HL-60 (cell line): ENCODE results near the gene AFAP1.
"Not testable (repeated sequence)": the region's sequence is repeated elsewhere in the genome, so short reads cannot be mapped to it uniquely, and the experiment has no call there.

ENCODE experiments used
- DNase-seq, 2 experiments: peaks; one replicate each; pipeline ENCODE4 v3.0.0-alpha.2; 2010 to 2020; ENCODE audit warnings: low read depth in 1 of 2, low spot score in 1 of 2
- H3K27ac ChIP-seq: fragments of 250-450 bp; sonication (Bioruptor Pico); replicated peaks from 2 replicates; pipeline ENCODE4 v1.5.1; 2020; ENCODE audit warnings: mild to moderate bottlenecking, moderate library complexity
- H3K27me3 ChIP-seq: fragments of 250-450 bp; sonication (Bioruptor Pico); 2 replicates; pipeline ENCODE4 v1.5.1; 2021; ENCODE audit warnings: mild to moderate bottlenecking, moderate library complexity; ENCODE audit not compliant: insufficient read depth, poor library complexity, severe bottlenecking
- H3K4me3 ChIP-seq: replicated peaks from 2 replicates; pipeline ENCODE4 v1.5.1; 2011; ENCODE audit warnings: mild to moderate bottlenecking, control low read depth, low read length; ENCODE audit not compliant: insufficient read depth
- CTCF ChIP-seq: IDR thresholded peaks from one replicate; pipeline ENCODE4 v1.5.1; 2011; ENCODE audit warnings: low read length, control low read depth, inconsistent platforms; ENCODE audit not compliant: insufficient read depth
- GABPA ChIP-seq: IDR thresholded peaks from 2 replicates; pipeline ENCODE4 v1.6.1; 2012; ENCODE audit warnings: low read depth
- POLR2AphosphoS5 ChIP-seq: IDR thresholded peaks from 2 replicates; pipeline ENCODE4 v1.6.1; 2012; ENCODE audit warnings: low read depth
- REST ChIP-seq: IDR thresholded peaks from 2 replicates; pipeline ENCODE4 v1.6.1; 2012; ENCODE audit warnings: low read depth; ENCODE audit not compliant: insufficient replicate concordance
- SPI1 ChIP-seq: IDR thresholded peaks from 2 replicates; pipeline ENCODE4 v1.6.1; 2012; ENCODE audit warnings: low read depth, mild to moderate bottlenecking, borderline replicate concordance

AFAP1 gene

GRCh38 chr4:7924163-7924562 lies 15.5 kb downstream of the AFAP1 start:
- Histone ChIP-seq H3K27me3 (peaks cover 3% of the 10 kb centered on the region), H3K4me3 (no peak overlapping the region), H3K27ac (no peak overlapping the region)
- no peak for TF ChIP-seq SPI1
- TF ChIP-seq REST: no peak
- no peak for TF ChIP-seq CTCF
- no peak for TF ChIP-seq GABPA
- TF ChIP-seq POLR2AphosphoS5: no peak
- no peak for DNase-seq

- Histone ChIP-seq H3K4me3 (no peak overlapping the region), H3K27ac (no peak overlapping the region), H3K27me3 (no peaks in the 10 kb centered on the region)
- no peak for DNase-seq
- TF ChIP-seq REST: no peak
- TF ChIP-seq SPI1: no peak
- TF ChIP-seq CTCF: no peak
- no peak for TF ChIP-seq GABPA
- TF ChIP-seq POLR2AphosphoS5: no peak
Measured at GRCh38 chr4:7922466-7922865, 17.2 kb downstream of the AFAP1 start.

- H3K27me3 ChIP-seq: no peaks in the 10 kb centered on the region
- TF ChIP-seq CTCF (no peak), GABPA (no peak), REST (no peak), POLR2AphosphoS5 (no peak), SPI1 (no peak)
- DNase-seq: no peak
- H3K27ac ChIP-seq: no peak overlapping the region
- no peak overlapping the region for H3K4me3 ChIP-seq
Measured at GRCh38 chr4:7918981-7919380, 20.7 kb downstream of the AFAP1 start.

GRCh38 chr4:7918187-7918586 lies 21.5 kb downstream of the AFAP1 start:
- H3K27ac ChIP-seq, DNase-seq: not testable (repeated sequence)

More at GRCh38 chr4:7918187-7918586, 21.5 kb downstream of the AFAP1 start:
- not testable (repeated sequence) for H3K27me3 ChIP-seq, H3K4me3 ChIP-seq
